D721Med (cell line): ENCODE results near the gene TPMT.

ENCODE experiments used
- DNase-seq: peaks from one replicate; pipeline ENCODE4 v3.0.0; 2011; ENCODE audit warnings: low spot score; ENCODE audit not compliant: insufficient read length
- FAIRE-seq: peaks from 2 replicates; lab custom pipeline; 2011; peaks lifted over from hg19 to GRCh38; lab: Jason Lieb, UNC
- CTCF ChIP-seq: IDR thresholded peaks from 2 replicates; pipeline ENCODE4 v1.5.1; 2012; ENCODE audit warnings: mild to moderate bottlenecking, control low read depth; ENCODE audit not compliant: insufficient read depth; ENCODE audit errors: missing control alignments

Gene TPMT

GRCh38 chr6:18154507-18155149 is at the start of gene TPMT:
TPMT (minus strand) TSS chr6:18155077; CDS start chr6:18149127, 5,950 bp downstream.
- TF ChIP-seq CTCF, result no peak
- FAIRE-seq (no peak), DNase-seq (no peak)

- no peak for TF ChIP-seq CTCF
- FAIRE-seq, result no peak
Measured at GRCh38 chr6:18203786-18204185, 48.9 kb upstream of the TPMT start.

GRCh38 chr6:18192026-18192425 is 37.1 kb upstream of the TPMT start:
- no peak for TF ChIP-seq CTCF
- no peak for DNase-seq
- FAIRE-seq, result no peak

More at GRCh38 chr6:18203786-18204185, 48.9 kb upstream of the TPMT start:
- DNase-seq, result no peak

GRCh38 chr6:18189196-18189595 is 34.3 kb upstream of the TPMT start:
- no peak for DNase-seq
- FAIRE-seq, result no peak
- TF ChIP-seq CTCF, result no peak

GRCh38 chr6:18187701-18188100 is 32.8 kb upstream of the TPMT start:
- no peak for FAIRE-seq

GRCh38 chr6:18186540-18187250 is 31.8 kb upstream of the TPMT start:
- TF ChIP-seq CTCF, result no peak
- DNase-seq (no peak), FAIRE-seq (no peak)

More at GRCh38 chr6:18187701-18188100, 32.8 kb upstream of the TPMT start:
- no peak for DNase-seq
- TF ChIP-seq CTCF, result no peak

GRCh38 chr6:18186033-18186432 is 31.2 kb upstream of the TPMT start:
- DNase-seq (no peak), FAIRE-seq (no peak)
- TF ChIP-seq CTCF, result no peak
